ENCODE measurements around the gene SYAP1. TPM values are rescaled to one million over a fixed set of nuclear protein-coding genes. Genes with fewer than 3 reads are reported as not detected.

The SYAP1 gene
- total RNA-seq (2021) = 18.5 to 19.8 TPM (median 19.1 TPM) in 3 replicates
- percentile 73 among the genes with signal in this experiment for Bru-seq, nascent RNA
- long read RNA-seq, experiment 1, full-length matches to known transcripts = 188 of 208 reads
- long read RNA-seq, experiment 1, partial matches to known transcripts = 5 of 208 reads
- long read RNA-seq, experiment 1, other reads (novel, unspliced or antisense) = 15 of 208 reads
- long read RNA-seq, experiment 2, full-length matches to known transcripts = 57 of 73 reads
- long read RNA-seq, experiment 2, partial matches to known transcripts = 9 of 73 reads
- long read RNA-seq, experiment 2, other reads (novel, unspliced or antisense) = 7 of 73 reads
- long read RNA-seq, experiment 3, full-length matches to known transcripts = 231 of 248 reads
- long read RNA-seq, experiment 3, partial matches to known transcripts = 2 of 248 reads
- long read RNA-seq, experiment 3, other reads (novel, unspliced or antisense) = 15 of 248 reads

GRCh38 chrX:16719334-16720084 is at the start of gene SYAP1:
Gene SYAP1, plus strand, starts transcription at chrX:16719612. Its CDS starts 113 bp downstream, at chrX:16719725.
- no peaks in the 10 kb centered on the region for H3K27me3 Mint-ChIP-seq (ENCODE audit: low read depth)
- peak within 1 kb of the TSS; percentile 85 for H3K4me3 Mint-ChIP-seq
- DNase-seq (ENCODE audit: low spot score) (peak; percentile 93), ATAC-seq (peak; percentile 93)
- no peaks in the 10 kb centered on the region for H3K9me3 Mint-ChIP-seq
- H3K4me1 Mint-ChIP-seq = peaks cover 5% of the 10 kb centered on the region; the same call in 1 of the 2 replicates
- ChIA-PET POLR2A (interaction anchor here (0.5 to 1.4 kb wide), 7 partner anchors 9 to 599 kb away, joined by 3 to 7 read pairs (median 4); partner anchors contain the start of gene TXLNG), CTCF (no interaction called here)
- H3K27ac Mint-ChIP-seq = peak within 1 kb of the TSS; percentile 100
- TF ChIP-seq MAX (CRISPR knock-in tag; IDR thresholded peaks at IDR 0.05) (peak; percentile 28; the same call in 1 of the 2 replicates), CREM (CRISPR knock-in tag; IDR thresholded peaks at IDR 0.05) (peak; percentile 95), FOXK1 (CRISPR knock-in tag; IDR thresholded peaks at IDR 0.05) (peak; percentile 75; the same call in 1 of the 2 replicates), MXD4 (CRISPR knock-in tag; IDR thresholded peaks at IDR 0.05; ENCODE audit: borderline replicate concordance) (no peak), SP1 (CRISPR knock-in tag; conservative IDR thresholded peaks at IDR 0.05) (peak; percentile 88), PREB (CRISPR knock-in tag; IDR thresholded peaks at IDR 0.05; ENCODE audit: borderline replicate concordance) (no peak)
- H3K36me3 Mint-ChIP-seq = no peaks in the 10 kb centered on the region

GRCh38 chrX:16671005-16671404 is 48.4 kb upstream of the SYAP1 start:
- H3K4me1 Mint-ChIP-seq = peaks cover 13% of the 10 kb centered on the region
- H3K9me3 Mint-ChIP-seq = no peaks in the 10 kb centered on the region
- peak overlapping the region; percentile 60; the same call in 1 of the 2 replicates for H3K27ac Mint-ChIP-seq
- no peak for TF ChIP-seq ATF3 (CRISPR knock-in tag; conservative IDR thresholded peaks at IDR 0.05)
- TF ChIP-seq EMX1 (CRISPR knock-in tag; IDR thresholded peaks at IDR 0.05) = no peak
- TF ChIP-seq SOX15 (CRISPR knock-in tag; IDR thresholded peaks at IDR 0.05) = no peak
- TF ChIP-seq ZNF671 (CRISPR knock-in tag; IDR thresholded peaks at IDR 0.05) = no peak
- no peak for TF ChIP-seq RELA (CRISPR knock-in tag; IDR thresholded peaks at IDR 0.05; ENCODE audit: borderline replicate concordance)
- TF ChIP-seq ZNF281 (CRISPR knock-in tag; IDR thresholded peaks at IDR 0.05) = no peak
- no peak for TF ChIP-seq CREM (CRISPR knock-in tag; IDR thresholded peaks at IDR 0.05)
- TF ChIP-seq AR (CRISPR knock-in tag; IDR thresholded peaks at IDR 0.05) = no peak
- no peak for TF ChIP-seq ZBTB43 (CRISPR knock-in tag; IDR thresholded peaks at IDR 0.05)
- DNase-seq (ENCODE audit: low spot score) = no peak
- ChIA-PET CTCF (interaction anchor here (1.1 to 2.0 kb wide), 3 partner anchors 282 to 740 kb away, joined by 3 to 5 read pairs (median 5); no protein-coding TSS in a partner anchor), POLR2A (no interaction called here)
- H3K36me3 Mint-ChIP-seq = peaks cover 38% of the 10 kb centered on the region
- ATAC-seq = peak; percentile 46; the same call in 1 of the 2 replicates
- no peak overlapping the region for H3K4me3 Mint-ChIP-seq
- no peaks in the 10 kb centered on the region for H3K27me3 Mint-ChIP-seq (ENCODE audit: low read depth)
